ENCODE data around the gene CCDC17.

The CCDC17 gene

GRCh38 chr1:45623972-45624371, at the start of gene CCDC17:
CCDC17 (minus strand) TSS chr1:45624054; CDS start chr1:45623909, 145 bp downstream.
- Histone ChIP-seq H3K27ac (ENCODE audit: low read depth, low read length) (no peak within 1 kb of the TSS), H3K9me3 (ENCODE audit: control insufficient read depth in 1 of 2, low read length in 2 of 2) (no peaks in the 10 kb centered on the region), H3K9ac (ENCODE audit: low read depth in 1 of 2, low read length in 2 of 2) (no peak within 1 kb of the TSS), H3K27me3 (ENCODE audit: control insufficient read depth in 1 of 2, insufficient read depth in 2 of 2, low read length in 2 of 2) (no peaks in the 10 kb centered on the region), H3K4me3 (ENCODE audit: low read depth in 1 of 2, low read length in 2 of 2) (no peak within 1 kb of the TSS), H3K36me3 (ENCODE audit: control insufficient read depth in 1 of 2, insufficient read depth in 2 of 2, low read length in 2 of 2) (peaks cover 23 to 50% of the 10 kb centered on the region in 2 donors), H3K4me1 (ENCODE audit: control insufficient read depth in 1 of 2, insufficient read depth in 2 of 2, low read length in 2 of 2) (peaks cover 0 to 8% of the 10 kb centered on the region in 2 donors)

GRCh38 chr1:45669859-45670655, 46.2 kb upstream of the CCDC17 start:
- H3K4me3 ChIP-seq (ENCODE audit: low read depth in 1 of 2, low read length in 2 of 2) = no peak overlapping the region
- H3K27ac ChIP-seq (ENCODE audit: low read depth, low read length) = no peak overlapping the region
- no peak overlapping the region for H3K9ac ChIP-seq (ENCODE audit: low read depth in 1 of 2, low read length in 2 of 2)
- no peaks in the 10 kb centered on the region for H3K9me3 ChIP-seq (ENCODE audit: control insufficient read depth in 1 of 2, low read length in 2 of 2)
- H3K36me3 ChIP-seq (ENCODE audit: control insufficient read depth in 1 of 2, insufficient read depth in 2 of 2, low read length in 2 of 2) = peaks cover 0 to 19% of the 10 kb centered on the region in 2 donors
- peaks cover 22 to 23% of the 10 kb centered on the region in 2 donors for H3K4me1 ChIP-seq (ENCODE audit: control insufficient read depth in 1 of 2, insufficient read depth in 2 of 2, low read length in 2 of 2)
- H3K27me3 ChIP-seq (ENCODE audit: control insufficient read depth in 1 of 2, insufficient read depth in 2 of 2, low read length in 2 of 2) = no peaks in the 10 kb centered on the region

GRCh38 chr1:45669379-45669778, 45.5 kb upstream of the CCDC17 start:
- no peak overlapping the region for H3K27ac ChIP-seq (ENCODE audit: low read depth, low read length)
- H3K36me3 ChIP-seq (ENCODE audit: control insufficient read depth in 1 of 2, insufficient read depth in 2 of 2, low read length in 2 of 2) = peaks cover 0 to 17% of the 10 kb centered on the region in 2 donors
- H3K27me3 ChIP-seq (ENCODE audit: control insufficient read depth in 1 of 2, insufficient read depth in 2 of 2, low read length in 2 of 2) = no peaks in the 10 kb centered on the region
- peaks cover 17 to 19% of the 10 kb centered on the region in 2 donors for H3K4me1 ChIP-seq (ENCODE audit: control insufficient read depth in 1 of 2, insufficient read depth in 2 of 2, low read length in 2 of 2)
- H3K4me3 ChIP-seq (ENCODE audit: low read depth in 1 of 2, low read length in 2 of 2) = no peak overlapping the region
- no peaks in the 10 kb centered on the region for H3K9me3 ChIP-seq (ENCODE audit: control insufficient read depth in 1 of 2, low read length in 2 of 2)
- no peak overlapping the region for H3K9ac ChIP-seq (ENCODE audit: low read depth in 1 of 2, low read length in 2 of 2)

- Histone ChIP-seq H3K4me3 (ENCODE audit: low read depth in 1 of 2, low read length in 2 of 2) (no peak overlapping the region), H3K27me3 (ENCODE audit: control insufficient read depth in 1 of 2, insufficient read depth in 2 of 2, low read length in 2 of 2) (no peaks in the 10 kb centered on the region), H3K9ac (ENCODE audit: low read depth in 1 of 2, low read length in 2 of 2) (no peak overlapping the region), H3K4me1 (ENCODE audit: control insufficient read depth in 1 of 2, insufficient read depth in 2 of 2, low read length in 2 of 2) (peaks cover 13 to 17% of the 10 kb centered on the region in 2 donors), H3K36me3 (ENCODE audit: control insufficient read depth in 1 of 2, insufficient read depth in 2 of 2, low read length in 2 of 2) (peaks cover 0 to 12% of the 10 kb centered on the region in 2 donors), H3K27ac (ENCODE audit: low read depth, low read length) (no peak overlapping the region), H3K9me3 (ENCODE audit: control insufficient read depth in 1 of 2, low read length in 2 of 2) (no peaks in the 10 kb centered on the region)
Observed at GRCh38 chr1:45668526-45668925, 44.7 kb upstream of the CCDC17 start.

- H3K9ac ChIP-seq (ENCODE audit: low read depth in 1 of 2, low read length in 2 of 2) = no peak overlapping the region
Observed at GRCh38 chr1:45667321-45668111, 43.7 kb upstream of the CCDC17 start.

GRCh38 chr1:45666836-45667235, 43.0 kb upstream of the CCDC17 start:
- Histone ChIP-seq H3K36me3 (ENCODE audit: control insufficient read depth in 1 of 2, insufficient read depth in 2 of 2, low read length in 2 of 2) (peaks cover 0 to 8% of the 10 kb centered on the region in 2 donors), H3K4me1 (ENCODE audit: control insufficient read depth in 1 of 2, insufficient read depth in 2 of 2, low read length in 2 of 2) (peaks cover 7 to 13% of the 10 kb centered on the region in 2 donors), H3K27me3 (ENCODE audit: control insufficient read depth in 1 of 2, insufficient read depth in 2 of 2, low read length in 2 of 2) (no peaks in the 10 kb centered on the region), H3K4me3 (ENCODE audit: low read depth in 1 of 2, low read length in 2 of 2) (no peak overlapping the region), H3K9ac (ENCODE audit: low read depth in 1 of 2, low read length in 2 of 2) (no peak overlapping the region), H3K9me3 (ENCODE audit: control insufficient read depth in 1 of 2, low read length in 2 of 2) (no peaks in the 10 kb centered on the region), H3K27ac (ENCODE audit: low read depth, low read length) (no peak overlapping the region)

More at GRCh38 chr1:45667321-45668111, 43.7 kb upstream of the CCDC17 start:
- Histone ChIP-seq H3K9me3 (ENCODE audit: control insufficient read depth in 1 of 2, low read length in 2 of 2) (no peaks in the 10 kb centered on the region), H3K27me3 (ENCODE audit: control insufficient read depth in 1 of 2, insufficient read depth in 2 of 2, low read length in 2 of 2) (no peaks in the 10 kb centered on the region), H3K4me1 (ENCODE audit: control insufficient read depth in 1 of 2, insufficient read depth in 2 of 2, low read length in 2 of 2) (peaks cover 8 to 13% of the 10 kb centered on the region in 2 donors), H3K27ac (ENCODE audit: low read depth, low read length) (no peak overlapping the region), H3K36me3 (ENCODE audit: control insufficient read depth in 1 of 2, insufficient read depth in 2 of 2, low read length in 2 of 2) (peaks cover 0 to 8% of the 10 kb centered on the region in 2 donors), H3K4me3 (ENCODE audit: low read depth in 1 of 2, low read length in 2 of 2) (no peak overlapping the region)

GRCh38 chr1:45660336-45660735, 36.5 kb upstream of the CCDC17 start:
- Histone ChIP-seq H3K9ac (ENCODE audit: low read depth in 1 of 2, low read length in 2 of 2) (no peak overlapping the region), H3K4me1 (ENCODE audit: control insufficient read depth in 1 of 2, insufficient read depth in 2 of 2, low read length in 2 of 2) (peaks cover 17 to 29% of the 10 kb centered on the region in 2 donors), H3K9me3 (ENCODE audit: control insufficient read depth in 1 of 2, low read length in 2 of 2) (no peaks in the 10 kb centered on the region), H3K27ac (ENCODE audit: low read depth, low read length) (no peak overlapping the region), H3K27me3 (ENCODE audit: control insufficient read depth in 1 of 2, insufficient read depth in 2 of 2, low read length in 2 of 2) (no peaks in the 10 kb centered on the region), H3K4me3 (ENCODE audit: low read depth in 1 of 2, low read length in 2 of 2) (no peak overlapping the region), H3K36me3 (ENCODE audit: control insufficient read depth in 1 of 2, insufficient read depth in 2 of 2, low read length in 2 of 2) (peaks cover 27 to 49% of the 10 kb centered on the region in 2 donors)

GRCh38 chr1:45659222-45659621, 35.4 kb upstream of the CCDC17 start:
- H3K4me1 ChIP-seq (ENCODE audit: control insufficient read depth in 1 of 2, insufficient read depth in 2 of 2, low read length in 2 of 2) = peaks cover 17 to 29% of the 10 kb centered on the region in 2 donors
- no peak overlapping the region for H3K27ac ChIP-seq (ENCODE audit: low read depth, low read length)
- peaks cover 38 to 58% of the 10 kb centered on the region in 2 donors for H3K36me3 ChIP-seq (ENCODE audit: control insufficient read depth in 1 of 2, insufficient read depth in 2 of 2, low read length in 2 of 2)
- H3K9me3 ChIP-seq (ENCODE audit: control insufficient read depth in 1 of 2, low read length in 2 of 2) = no peaks in the 10 kb centered on the region
- no peak overlapping the region for H3K4me3 ChIP-seq (ENCODE audit: low read depth in 1 of 2, low read length in 2 of 2)
- H3K9ac ChIP-seq (ENCODE audit: low read depth in 1 of 2, low read length in 2 of 2) = no peak overlapping the region
- no peaks in the 10 kb centered on the region for H3K27me3 ChIP-seq (ENCODE audit: control insufficient read depth in 1 of 2, insufficient read depth in 2 of 2, low read length in 2 of 2)

- H3K36me3 ChIP-seq (ENCODE audit: control insufficient read depth in 1 of 2, insufficient read depth in 2 of 2, low read length in 2 of 2) = peaks cover 39 to 61% of the 10 kb centered on the region in 2 donors
- no peak overlapping the region for H3K9ac ChIP-seq (ENCODE audit: low read depth in 1 of 2, low read length in 2 of 2)
- no peaks in the 10 kb centered on the region for H3K27me3 ChIP-seq (ENCODE audit: control insufficient read depth in 1 of 2, insufficient read depth in 2 of 2, low read length in 2 of 2)
- peaks cover 17 to 29% of the 10 kb centered on the region in 2 donors for H3K4me1 ChIP-seq (ENCODE audit: control insufficient read depth in 1 of 2, insufficient read depth in 2 of 2, low read length in 2 of 2)
- H3K9me3 ChIP-seq (ENCODE audit: control insufficient read depth in 1 of 2, low read length in 2 of 2) = no peaks in the 10 kb centered on the region
- no peak overlapping the region for H3K4me3 ChIP-seq (ENCODE audit: low read depth in 1 of 2, low read length in 2 of 2)
- no peak overlapping the region for H3K27ac ChIP-seq (ENCODE audit: low read depth, low read length)
Observed at GRCh38 chr1:45658171-45658570, 34.3 kb upstream of the CCDC17 start.

Data from duodenal mucosa (tissue), 2 donors.